DND-41 (cell line): ENCODE data around the gene TPD52L2.

Experiments used
- ATAC-seq: fragments of 200-7000 bp; cut with Tn5 transposase; 3 replicates; pipeline ENCODE4 v1.9.1; 2021; ENCODE audit warnings: low read depth; ENCODE audit not compliant: insufficient read depth
- DNase-seq: peaks from one replicate; pipeline ENCODE4 v3.0.0-alpha.2; 2020
- H2AFZ ChIP-seq: 2 replicates; pipeline ENCODE4 v1.6.0; 2012; ENCODE audit warnings: low read depth, low read length
- H3K27ac ChIP-seq: 2 replicates; pipeline ENCODE4 v1.5.1; 2012; ENCODE audit warnings: low read length, inconsistent platforms
- H3K27me3 ChIP-seq: fragments of 200-600 bp; sonication (generic); 2 replicates; pipeline ENCODE4 v1.6.0; 2012; ENCODE audit warnings: low read length, mild to moderate bottlenecking, inconsistent platforms; ENCODE audit not compliant: insufficient read depth, poor library complexity
- H3K36me3 ChIP-seq: 2 replicates; pipeline ENCODE4 v1.5.1; 2012; ENCODE audit warnings: low read length, inconsistent platforms; ENCODE audit not compliant: insufficient read depth
- H3K4me1 ChIP-seq: 2 replicates; pipeline ENCODE4 v1.5.1; 2012; ENCODE audit warnings: mild to moderate bottlenecking, low read length; ENCODE audit not compliant: insufficient read depth
- H3K4me2 ChIP-seq: 2 replicates; pipeline ENCODE4 v1.6.0; 2012; ENCODE audit warnings: mild to moderate bottlenecking, moderate library complexity, low read length, inconsistent platforms; ENCODE audit not compliant: insufficient read depth
- H3K4me3 ChIP-seq, 2 experiments: fragments of 200-600 bp in 1 of 2; shearing (Covaris generic) in 1 of 2; 2 replicates each; pipeline ENCODE4 v1.5.1; 2012 to 2016; ENCODE audit warnings: inconsistent platforms in 2 of 2, low read length in 2 of 2, mild to moderate bottlenecking in 2 of 2, low read depth in 1 of 2, moderate library complexity in 1 of 2
- H3K79me2 ChIP-seq: 2 replicates; pipeline ENCODE4 v1.6.0; 2012; ENCODE audit warnings: low read length, inconsistent platforms; ENCODE audit not compliant: insufficient read depth
- H3K9ac ChIP-seq: 2 replicates; pipeline ENCODE4 v1.6.0; 2012; ENCODE audit warnings: low read depth, mild to moderate bottlenecking, inconsistent platforms, low read length, moderate library complexity
- H3K9me3 ChIP-seq: 2 replicates; pipeline ENCODE4 v1.5.1; 2012; ENCODE audit warnings: low read length, moderate library complexity, mild to moderate bottlenecking, inconsistent platforms; ENCODE audit not compliant: insufficient read depth, severe bottlenecking
- H4K20me1 ChIP-seq: 2 replicates; pipeline ENCODE4 v1.6.0; 2012; ENCODE audit warnings: low read length; ENCODE audit not compliant: insufficient read depth
- CTCF ChIP-seq: IDR thresholded peaks from 2 replicates; pipeline ENCODE4 v1.5.1; 2012; ENCODE audit warnings: borderline replicate concordance, low read length, moderate library complexity, mild to moderate bottlenecking; ENCODE audit not compliant: poor library complexity, severe bottlenecking; ENCODE audit errors: extremely low read depth
- EZH2 ChIP-seq: IDR thresholded peaks from 3 replicates; pipeline ENCODE4 v1.6.1; 2012; ENCODE audit warnings: borderline replicate concordance, low read depth, mild to moderate bottlenecking, moderate library complexity, low read length, inconsistent platforms; ENCODE audit not compliant: severe bottlenecking

The TPD52L2 gene

DNA sequence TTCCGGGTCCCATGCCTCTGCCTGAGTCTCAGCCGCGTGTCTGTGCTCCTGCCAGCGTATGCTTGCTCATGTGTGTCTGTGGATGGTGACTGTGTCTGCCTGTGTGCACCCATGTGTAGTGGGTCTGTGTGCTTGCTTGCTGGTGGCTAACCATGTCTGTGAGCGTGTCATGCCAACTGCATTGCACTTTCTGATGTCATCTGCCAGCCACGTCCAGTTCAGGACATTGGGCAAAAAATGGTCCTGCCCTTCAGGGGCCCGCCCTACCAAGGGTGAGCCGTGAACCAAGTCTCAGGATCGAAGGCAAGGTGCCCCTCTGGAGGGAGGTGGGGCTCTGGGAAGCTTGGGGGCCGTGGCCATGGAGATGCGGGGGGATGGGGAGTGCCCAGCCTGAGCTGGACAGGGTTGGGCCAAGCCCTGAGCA lies 24.7 kb upstream of the TPD52L2 start:
- Histone ChIP-seq H2AFZ (no peak overlapping the region), H3K27ac (no peak overlapping the region), H3K9ac (no peak overlapping the region), H3K36me3 (no peaks in the 10 kb centered on the region), H3K4me3 (no peak overlapping the region), H3K4me2 (no peak overlapping the region), H3K4me1 (no peaks in the 10 kb centered on the region), H3K27me3 (peaks cover 27% of the 10 kb centered on the region), H4K20me1 (peaks cover 8% of the 10 kb centered on the region), H3K79me2 (no peaks in the 10 kb centered on the region), H3K9me3 (no peaks in the 10 kb centered on the region)
- TF ChIP-seq CTCF (no peak), EZH2 (no peak)
- DNase-seq (no peak), ATAC-seq (no peak)

DNA sequence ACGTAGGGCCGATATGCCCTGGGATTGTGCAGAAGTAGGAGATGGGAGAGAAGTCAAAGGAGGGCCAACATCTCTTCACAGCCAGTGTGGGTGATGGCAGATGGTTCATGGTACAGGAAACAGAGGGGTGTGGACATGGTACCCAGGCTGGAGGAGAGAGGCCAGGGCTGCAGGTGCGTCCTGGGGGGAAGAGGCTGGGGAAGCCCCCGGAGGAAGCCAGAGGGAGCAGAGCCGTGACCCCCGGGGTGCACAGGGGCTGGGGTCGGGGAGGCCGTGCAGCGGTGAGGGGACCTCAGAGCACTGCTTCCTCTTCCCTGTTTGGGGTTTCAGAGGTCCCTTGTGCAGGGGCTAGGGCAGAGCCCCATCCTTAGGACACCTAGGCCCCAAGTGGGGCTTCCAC lies 22.8 kb upstream of the TPD52L2 start:
- H3K36me3 ChIP-seq = no peaks in the 10 kb centered on the region
- H3K4me1 ChIP-seq = no peaks in the 10 kb centered on the region
- no peak overlapping the region for H2AFZ ChIP-seq
- H4K20me1 ChIP-seq = peaks cover 7% of the 10 kb centered on the region
- no peak overlapping the region for H3K9ac ChIP-seq
- H3K4me2 ChIP-seq = no peak overlapping the region
- no peak for DNase-seq
- ATAC-seq = no peak
- H3K27me3 ChIP-seq = peaks cover 40% of the 10 kb centered on the region
- no peak overlapping the region for H3K4me3 ChIP-seq
- H3K9me3 ChIP-seq = no peaks in the 10 kb centered on the region
- no peaks in the 10 kb centered on the region for H3K79me2 ChIP-seq
- no peak overlapping the region for H3K27ac ChIP-seq
- no peak for TF ChIP-seq EZH2
- no peak for TF ChIP-seq CTCF

- H3K4me2 ChIP-seq = no peak overlapping the region
- H4K20me1 ChIP-seq = peaks cover 6% of the 10 kb centered on the region
- H3K27me3 ChIP-seq = peaks cover 41% of the 10 kb centered on the region
- no peak overlapping the region for H2AFZ ChIP-seq
- H3K27ac ChIP-seq = no peak overlapping the region
- no peaks in the 10 kb centered on the region for H3K79me2 ChIP-seq
- H3K4me3 ChIP-seq = no peak overlapping the region
- ATAC-seq (no peak), DNase-seq (no peak)
- H3K9me3 ChIP-seq = no peaks in the 10 kb centered on the region
- TF ChIP-seq EZH2 (no peak), CTCF (no peak)
- no peaks in the 10 kb centered on the region for H3K4me1 ChIP-seq
- H3K9ac ChIP-seq = no peak overlapping the region
- H3K36me3 ChIP-seq = no peaks in the 10 kb centered on the region
These were observed 21.8 kb upstream of the TPD52L2 start for GRCh38 chr20:63843222-63843621.

DNA sequence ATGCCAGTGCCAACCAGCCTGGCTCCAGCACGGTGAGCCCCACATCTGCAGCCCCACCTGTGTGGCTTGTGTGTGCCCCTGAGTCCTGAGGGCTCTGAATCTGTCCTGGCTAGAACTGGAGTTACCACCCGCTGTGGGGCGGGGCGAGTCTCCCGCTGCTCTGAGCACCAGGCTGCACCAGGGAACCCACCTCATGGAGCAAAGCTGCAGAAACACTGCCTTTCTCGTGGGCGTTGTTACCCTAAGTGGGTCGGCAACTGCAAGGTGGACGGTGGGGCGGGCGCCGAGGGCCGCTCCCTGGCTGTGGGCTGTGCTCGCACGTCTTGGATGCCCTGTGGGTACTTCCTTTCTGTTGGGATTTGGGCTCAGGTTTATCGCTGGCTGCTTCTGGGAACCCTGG lies 21.3 kb upstream of the TPD52L2 start:
- no peak overlapping the region for H2AFZ ChIP-seq
- H3K79me2 ChIP-seq = no peaks in the 10 kb centered on the region
- no peak for TF ChIP-seq EZH2
- H3K36me3 ChIP-seq = no peaks in the 10 kb centered on the region
- H3K9me3 ChIP-seq = no peaks in the 10 kb centered on the region
- H3K9ac ChIP-seq = no peak overlapping the region
- H3K4me3 ChIP-seq = no peak overlapping the region
- no peak overlapping the region for H3K27ac ChIP-seq
- no peaks in the 10 kb centered on the region for H3K4me1 ChIP-seq
- peaks cover 6% of the 10 kb centered on the region for H4K20me1 ChIP-seq
- no peak for ATAC-seq
- H3K4me2 ChIP-seq = no peak overlapping the region
- H3K27me3 ChIP-seq = peaks cover 41% of the 10 kb centered on the region
- no peak for DNase-seq
